Stimulated activated CD4-positive, alpha-beta T cell treated with anti-CD3 and anti-CD28 coated beads, Interleukin-2, amount 100 ng/mL, for 4 hours (primary cell): ENCODE results near the gene MAP2K2.

Source experiments
- DNase-seq: peaks from one replicate; pipeline ENCODE4 v3.0.0-alpha.2; 2020; ENCODE audit warnings: low read depth

Gene MAP2K2

DNA sequence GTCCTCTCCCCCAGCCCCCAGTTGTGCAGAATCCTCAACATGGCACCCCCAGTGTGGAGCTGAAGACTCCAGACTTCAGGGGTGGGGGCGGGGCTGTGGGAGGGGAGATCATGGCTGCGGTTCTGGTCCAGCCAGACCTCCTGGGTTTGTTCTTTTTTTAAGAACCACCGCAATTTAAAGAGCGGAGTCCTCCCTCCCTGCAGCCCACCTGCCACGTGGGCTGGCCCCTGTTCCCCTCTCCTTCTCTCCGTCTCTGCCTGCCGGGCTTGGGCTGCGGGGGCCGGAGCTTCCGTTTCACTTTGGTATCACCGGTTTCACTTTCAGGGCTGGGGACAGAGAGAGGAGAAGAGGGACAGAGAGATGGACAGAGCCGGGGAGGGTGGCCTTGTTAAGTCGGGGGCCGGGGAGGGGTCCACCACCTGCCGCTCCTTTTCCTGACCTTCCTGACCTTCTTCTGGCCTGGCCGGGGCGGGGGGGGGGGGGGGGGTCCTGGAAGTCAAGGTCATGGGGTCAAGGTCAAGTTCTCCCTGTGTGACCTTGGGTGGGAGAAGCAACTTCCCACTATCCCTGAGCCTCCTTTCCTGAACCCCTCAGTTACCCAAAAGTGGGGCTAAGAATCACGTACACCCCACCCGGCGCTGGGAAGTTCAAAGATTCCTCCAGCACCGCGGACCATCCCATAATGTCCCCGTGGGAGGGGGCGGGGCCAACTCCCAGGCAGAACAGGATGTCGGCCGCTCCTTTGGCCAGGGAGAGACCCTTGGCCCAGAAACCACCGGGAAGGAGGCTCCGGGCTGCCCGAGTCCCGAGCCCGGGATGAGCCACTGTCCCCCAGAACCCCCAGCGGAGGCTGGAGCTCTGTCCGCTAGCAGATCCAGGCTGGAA, 45.9 kb downstream of the MAP2K2 start:
- peak; percentile 56 for DNase-seq

DNA sequence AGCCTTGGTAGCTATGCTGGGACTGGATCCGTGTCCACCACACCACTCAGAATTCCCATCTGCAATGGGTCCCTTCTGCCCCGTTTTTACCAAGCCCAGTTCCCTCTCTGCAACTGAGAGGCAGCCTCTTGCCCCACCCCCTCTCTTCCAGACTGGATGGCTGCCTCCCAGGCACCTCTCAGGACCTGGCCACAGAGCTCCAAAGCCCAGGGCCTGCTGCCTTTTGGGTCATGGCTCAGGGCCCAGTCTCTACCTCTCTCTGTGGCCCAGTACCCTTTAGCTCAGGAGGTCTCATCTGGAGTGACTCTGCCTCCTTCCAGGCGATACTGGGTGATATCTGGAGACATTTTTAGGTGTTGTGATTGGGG, 46.9 kb downstream of the MAP2K2 start:
- DNase-seq: no peak

DNA sequence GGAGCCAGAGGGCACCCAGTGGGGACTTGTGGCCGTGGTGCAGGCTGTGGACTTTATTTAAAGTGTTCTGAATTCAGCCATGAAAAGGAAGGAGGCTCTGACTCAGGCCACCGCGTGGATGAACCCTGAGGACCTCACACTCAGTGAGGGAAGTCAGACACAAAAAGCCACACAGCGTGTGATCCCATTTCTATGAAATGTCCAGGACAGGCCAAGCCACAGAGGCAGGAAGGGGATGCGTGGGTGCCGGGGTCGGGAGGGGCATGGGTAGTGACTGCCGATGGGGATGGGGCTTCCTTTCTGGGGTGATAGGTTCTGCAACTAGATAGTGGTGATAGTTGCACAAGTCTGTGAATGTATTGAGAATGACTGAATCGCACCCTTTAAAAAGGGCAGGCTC, 48.5 kb downstream of the MAP2K2 start:
- no peak for DNase-seq

DNA sequence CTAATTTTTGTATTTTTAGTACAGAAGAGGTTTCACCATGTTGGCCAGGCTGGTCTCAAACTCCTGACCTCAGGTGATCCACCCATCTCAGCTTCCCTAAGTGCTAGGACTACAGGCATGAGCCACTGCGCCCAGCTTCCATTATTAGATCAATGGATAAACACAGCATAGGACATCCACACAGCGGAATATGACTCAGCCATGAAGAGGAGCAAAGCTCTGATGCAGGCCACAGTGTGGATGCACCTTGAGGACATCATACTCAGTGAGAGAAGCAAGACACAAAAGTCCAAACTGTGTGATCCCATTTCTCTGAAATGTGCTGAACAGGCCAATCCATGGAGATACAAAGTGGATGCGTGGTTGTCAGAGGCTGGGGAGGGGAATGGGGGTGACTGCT, 52.3 kb downstream of the MAP2K2 start:
- no peak for DNase-seq

DNA sequence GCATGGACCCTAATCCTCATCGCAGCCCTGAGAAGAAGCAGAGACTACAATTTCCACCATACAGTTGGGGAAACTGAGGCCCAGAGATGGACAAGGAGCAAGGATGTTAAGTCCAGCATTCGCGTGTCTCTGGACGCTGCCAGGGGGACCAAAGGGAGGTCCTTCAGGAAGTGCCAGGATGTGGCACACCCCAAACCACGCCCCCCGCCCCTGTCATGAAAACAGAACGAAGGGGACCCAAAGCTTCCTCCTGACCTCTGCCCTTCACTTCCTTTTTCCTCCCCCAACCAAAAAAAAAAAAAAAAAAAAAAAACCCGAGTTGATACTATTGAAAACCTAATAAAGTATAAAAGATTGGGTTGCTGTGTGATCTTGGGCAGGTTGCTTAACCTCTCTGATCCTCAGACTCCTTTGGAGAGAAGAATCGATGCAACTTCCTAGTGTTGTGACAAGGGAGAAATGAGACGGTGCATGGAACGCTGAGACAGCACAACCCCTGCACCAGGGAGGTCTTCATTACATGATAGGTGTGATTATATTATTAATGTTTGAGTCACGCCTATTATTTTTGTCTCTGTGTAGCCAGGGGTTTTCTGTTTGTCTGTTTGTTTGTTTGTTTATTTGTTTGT, 54.5 kb downstream of the MAP2K2 start:
- DNase-seq: no peak

DNA sequence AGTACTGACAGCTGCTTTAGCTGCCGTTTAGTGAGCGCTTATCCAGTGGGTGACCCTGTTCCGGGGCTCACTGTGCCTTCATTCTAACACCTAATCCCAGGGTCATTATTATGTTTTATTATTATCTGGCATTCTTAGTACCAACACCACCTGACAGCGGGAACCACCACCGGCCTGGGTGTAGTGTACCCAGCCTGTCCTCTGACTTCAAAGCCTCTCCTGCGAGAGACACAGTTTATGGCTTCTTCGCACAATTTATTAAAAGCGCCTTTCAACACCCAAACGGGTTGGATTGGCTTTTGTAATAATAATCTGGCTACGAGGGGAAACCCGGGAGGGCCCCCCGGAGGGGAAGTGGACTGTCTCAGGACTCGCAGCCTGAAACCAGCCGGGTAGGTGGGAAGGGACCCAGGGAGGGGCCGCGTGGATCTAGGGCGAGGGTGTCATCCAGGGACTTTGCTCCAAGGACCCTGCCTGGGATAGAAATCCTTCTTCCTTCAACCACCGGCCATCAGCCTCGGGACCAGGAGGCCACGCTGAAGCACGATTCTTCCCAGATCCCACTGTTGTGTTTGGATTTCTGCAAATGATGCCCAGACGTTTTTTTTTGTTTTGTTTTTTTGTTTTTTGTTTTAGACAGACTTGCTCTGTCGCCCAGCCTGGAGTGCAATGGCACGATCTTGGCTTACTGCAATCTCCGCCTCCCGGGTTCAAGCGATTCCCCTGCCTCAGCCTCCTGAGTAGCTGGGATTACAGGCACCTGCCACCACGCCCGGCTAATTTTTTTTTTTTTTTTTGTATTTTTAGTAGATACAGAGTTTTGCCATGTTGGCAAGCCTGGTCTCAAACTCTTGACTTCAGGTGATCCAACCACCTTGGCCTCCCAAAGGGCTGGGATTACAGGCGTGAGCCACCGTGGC, 55.6 kb downstream of the MAP2K2 start:
- DNase-seq: no peak

DNA sequence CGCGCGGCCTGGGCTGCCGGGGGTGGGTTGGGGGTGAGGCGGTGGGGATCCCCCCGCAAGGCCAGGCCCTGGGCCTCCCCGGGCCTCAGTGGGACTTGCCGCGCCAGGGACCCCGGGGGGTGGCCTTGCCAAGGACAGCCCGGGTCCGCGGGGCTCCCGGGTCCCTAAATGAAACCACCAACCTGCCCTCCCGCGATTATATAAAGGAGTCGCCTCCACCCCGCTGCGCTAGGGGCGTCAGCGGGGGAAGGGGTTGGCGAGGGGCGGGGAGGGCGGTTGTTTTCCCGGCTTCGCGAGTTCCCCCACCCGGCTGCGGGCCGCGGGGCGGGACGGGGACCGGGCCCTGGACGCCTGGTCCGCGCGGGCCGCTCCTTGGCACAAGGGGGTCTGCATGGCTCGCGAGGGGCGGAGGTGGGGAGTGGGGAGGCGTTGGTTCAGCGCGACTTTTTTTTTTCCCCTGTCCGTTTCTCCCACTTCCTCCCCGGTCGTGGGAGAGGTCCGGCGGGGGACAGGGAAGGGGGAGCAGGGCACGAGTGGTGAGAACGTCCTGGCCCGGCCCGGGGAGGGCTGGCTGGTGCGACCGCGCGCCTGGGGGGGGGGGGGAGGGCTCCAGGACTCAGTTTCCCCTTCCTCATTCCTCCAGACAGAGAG, 56.4 kb downstream of the MAP2K2 start:
- no peak for DNase-seq

DNA sequence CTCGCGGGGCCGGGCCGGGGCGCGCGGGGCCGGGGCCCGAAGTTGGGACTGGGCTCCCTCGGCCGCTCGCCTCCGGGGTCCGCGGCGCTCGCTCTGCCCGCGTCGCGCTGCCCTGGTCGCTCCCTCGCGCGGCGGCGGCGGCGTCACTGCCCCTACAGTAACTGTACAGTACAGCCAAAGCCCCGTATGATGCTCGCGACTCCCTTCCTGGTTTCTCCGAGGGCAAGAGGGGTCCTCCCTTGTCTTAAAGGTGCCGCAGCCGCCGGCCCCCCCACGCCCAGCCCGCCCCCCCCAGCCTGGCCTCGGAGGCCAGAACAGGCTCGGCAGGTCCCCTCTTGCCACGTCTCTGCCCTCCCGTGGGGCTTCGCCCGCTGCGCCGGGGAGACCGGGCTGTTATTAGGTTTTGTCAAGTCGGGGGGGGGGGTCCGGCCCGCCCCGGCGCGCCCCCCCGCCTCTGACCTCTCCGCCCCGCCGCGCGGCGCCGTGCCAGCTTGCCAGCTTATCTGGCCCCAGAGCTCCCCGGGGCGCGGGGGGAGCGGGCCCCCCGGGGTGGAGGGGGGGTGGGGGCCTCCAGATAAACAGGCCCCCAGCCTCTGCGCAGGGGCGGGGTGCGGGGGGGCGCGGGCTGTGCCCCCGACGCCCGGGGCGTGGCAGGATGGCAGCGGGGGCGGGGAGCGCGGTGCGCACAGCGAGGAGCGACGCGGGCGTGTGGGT, 57.1 kb downstream of the MAP2K2 start, which contains the start of gene ZBTB7A:
ZBTB7A (minus strand) TSS at position 218 of the 714 bp plus-strand sequence. CDS start 11,667 bp downstream, outside the sequence.
- DNase-seq: peak; percentile 70

DNA sequence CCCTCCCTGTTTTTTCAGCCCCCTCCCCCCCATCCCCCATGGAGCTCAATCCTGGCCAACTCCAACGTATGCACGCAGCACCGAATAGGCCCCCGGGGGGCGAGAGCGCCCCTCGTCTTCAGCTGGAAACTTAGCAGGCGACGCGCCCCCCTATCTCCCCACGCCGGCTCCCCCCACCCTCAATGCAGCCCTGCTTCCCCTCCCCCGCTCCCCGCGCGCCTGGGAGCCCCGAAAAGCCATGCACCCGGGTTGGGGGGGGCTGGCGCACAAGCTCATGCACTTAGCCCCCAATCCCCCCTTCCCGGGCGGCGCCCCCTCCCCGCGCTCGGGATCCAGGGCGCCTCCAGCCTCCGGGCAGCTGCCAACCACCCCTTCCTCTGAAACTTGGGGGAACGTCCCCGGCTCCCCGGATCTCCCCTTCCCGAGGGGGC, 57.7 kb downstream of the MAP2K2 start:
- DNase-seq: peak; percentile 53

DNA sequence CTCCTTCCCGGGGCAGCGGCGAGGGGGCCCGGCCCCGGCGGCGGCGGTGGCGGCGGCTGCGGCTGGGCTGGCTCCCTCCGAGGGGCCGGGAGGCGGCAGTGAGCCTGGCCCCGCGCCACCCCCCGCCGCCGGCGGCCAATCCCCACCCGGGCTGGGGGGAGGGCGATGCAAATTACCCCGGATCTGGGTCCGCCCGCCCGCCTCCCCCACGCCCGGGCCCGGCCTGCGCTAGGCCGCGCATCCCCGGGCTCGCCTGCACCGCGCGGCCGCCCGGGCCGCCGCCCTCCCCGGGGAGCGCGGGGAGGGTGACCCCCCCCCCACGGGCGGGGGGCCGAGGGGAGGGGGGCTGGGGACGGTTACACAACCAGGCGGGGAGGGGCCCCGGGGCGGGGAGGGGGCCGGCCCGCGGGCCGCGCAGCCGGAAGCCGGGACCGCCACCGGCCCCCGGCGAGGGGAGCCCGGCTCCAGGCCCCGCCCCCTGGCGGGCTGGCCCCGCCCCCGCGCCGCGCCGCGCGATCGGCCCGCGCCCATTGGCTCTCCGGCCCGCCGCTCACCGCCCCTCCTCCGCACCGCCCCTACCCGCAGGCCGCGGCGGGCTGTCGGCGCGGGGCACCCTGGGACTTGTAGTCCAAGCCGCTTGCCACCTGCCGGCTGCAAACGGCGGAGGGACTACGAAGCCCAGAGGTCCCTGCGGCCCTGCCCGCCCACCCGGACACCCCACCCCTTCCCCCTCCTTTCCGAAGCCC, 58.3 kb downstream of the MAP2K2 start:
- peak; percentile 96 for DNase-seq

DNA sequence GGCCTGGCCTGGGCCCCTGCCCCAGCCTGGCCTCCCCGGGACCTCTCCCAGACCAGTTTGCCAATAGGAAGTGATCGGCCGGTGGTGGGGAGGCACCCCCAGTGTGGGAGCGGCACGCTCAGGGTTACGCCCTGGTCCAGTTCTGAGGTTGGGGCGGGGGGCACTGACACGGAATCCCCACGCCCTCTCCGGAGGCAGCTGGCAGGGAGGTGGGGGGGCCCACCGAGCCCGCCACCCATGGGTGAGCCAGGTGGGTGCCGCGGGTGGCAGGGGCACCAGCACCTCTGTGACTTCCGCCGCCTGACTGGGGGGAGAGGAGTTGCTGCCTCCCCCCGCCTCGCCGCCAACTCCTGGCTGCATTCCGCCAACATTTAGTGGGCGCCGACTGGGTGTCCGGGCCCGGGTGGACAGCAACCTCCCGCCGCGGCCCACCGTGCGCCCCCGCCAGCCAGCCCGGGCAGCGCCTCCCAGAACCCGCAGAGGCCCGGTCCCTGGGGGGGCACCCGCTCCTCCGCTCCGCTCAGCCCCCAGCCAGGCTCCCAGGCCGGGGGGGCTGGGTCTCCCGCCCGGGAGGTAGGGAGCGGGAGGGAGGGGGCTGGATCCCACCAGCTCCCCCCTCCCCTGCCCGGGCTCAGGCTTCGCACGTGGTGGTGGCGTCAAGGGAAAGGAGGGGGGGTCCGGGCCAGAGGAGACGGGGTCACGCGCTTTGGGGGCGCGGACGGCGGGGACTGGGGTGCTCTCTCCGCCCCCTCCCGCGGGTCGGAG, 59.2 kb downstream of the MAP2K2 start:
- no peak for DNase-seq

DNA sequence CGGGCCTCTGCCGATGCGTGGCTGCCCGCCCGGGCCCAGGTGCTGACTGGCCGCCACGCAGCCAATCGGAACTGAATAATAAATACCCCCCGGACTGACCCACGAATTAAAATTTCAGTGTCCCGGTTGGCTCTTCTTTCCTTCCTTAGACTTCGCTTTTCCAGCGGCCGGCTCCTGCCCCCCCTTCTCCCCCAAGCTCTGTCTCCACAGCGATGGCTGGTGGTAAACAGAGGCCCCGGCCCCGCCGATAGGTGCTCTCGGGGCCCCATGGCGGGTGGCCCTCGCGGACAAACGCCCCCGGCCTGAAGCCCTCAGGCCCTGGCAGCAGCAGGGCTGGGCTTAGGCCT, 59.8 kb downstream of the MAP2K2 start:
- DNase-seq: no peak

DNA sequence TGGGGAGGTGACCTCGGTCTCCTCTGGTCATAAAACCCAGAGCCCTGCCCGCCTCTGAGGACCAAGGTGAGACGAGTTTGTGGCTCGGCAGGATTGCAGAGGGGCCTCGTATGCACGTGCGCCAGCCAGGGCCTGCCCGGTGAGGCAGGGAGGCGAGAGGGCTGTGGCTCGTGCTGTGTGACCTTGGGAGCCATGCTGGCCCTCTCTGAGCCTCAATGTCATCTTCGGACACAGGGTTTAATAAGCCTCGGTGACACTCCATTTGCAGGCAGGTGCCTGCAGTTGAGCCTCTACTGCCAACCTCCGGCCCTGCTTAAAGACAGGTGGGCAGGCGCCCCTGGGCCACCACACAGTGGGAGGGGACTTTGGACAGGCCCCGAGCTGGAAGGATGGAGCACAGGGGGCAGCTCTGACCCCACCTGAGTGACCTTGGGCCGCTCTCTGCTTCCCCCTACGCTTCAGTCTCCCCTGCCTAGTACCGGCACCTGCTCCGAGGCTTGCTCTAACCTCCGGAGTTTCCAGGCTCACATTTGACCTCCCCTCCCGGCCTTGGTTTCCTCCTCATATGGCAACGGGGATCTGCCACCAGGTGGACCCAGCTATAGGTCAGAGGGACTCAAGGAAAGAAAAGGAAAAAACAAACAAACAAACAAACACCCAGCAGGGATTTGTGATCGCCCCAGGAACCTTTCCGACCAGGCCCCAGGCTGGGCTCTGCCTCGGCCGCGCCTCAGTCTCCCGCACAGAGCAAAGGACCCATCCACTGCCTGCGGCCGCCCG, 60.4 kb downstream of the MAP2K2 start:
- DNase-seq: no peak

DNA sequence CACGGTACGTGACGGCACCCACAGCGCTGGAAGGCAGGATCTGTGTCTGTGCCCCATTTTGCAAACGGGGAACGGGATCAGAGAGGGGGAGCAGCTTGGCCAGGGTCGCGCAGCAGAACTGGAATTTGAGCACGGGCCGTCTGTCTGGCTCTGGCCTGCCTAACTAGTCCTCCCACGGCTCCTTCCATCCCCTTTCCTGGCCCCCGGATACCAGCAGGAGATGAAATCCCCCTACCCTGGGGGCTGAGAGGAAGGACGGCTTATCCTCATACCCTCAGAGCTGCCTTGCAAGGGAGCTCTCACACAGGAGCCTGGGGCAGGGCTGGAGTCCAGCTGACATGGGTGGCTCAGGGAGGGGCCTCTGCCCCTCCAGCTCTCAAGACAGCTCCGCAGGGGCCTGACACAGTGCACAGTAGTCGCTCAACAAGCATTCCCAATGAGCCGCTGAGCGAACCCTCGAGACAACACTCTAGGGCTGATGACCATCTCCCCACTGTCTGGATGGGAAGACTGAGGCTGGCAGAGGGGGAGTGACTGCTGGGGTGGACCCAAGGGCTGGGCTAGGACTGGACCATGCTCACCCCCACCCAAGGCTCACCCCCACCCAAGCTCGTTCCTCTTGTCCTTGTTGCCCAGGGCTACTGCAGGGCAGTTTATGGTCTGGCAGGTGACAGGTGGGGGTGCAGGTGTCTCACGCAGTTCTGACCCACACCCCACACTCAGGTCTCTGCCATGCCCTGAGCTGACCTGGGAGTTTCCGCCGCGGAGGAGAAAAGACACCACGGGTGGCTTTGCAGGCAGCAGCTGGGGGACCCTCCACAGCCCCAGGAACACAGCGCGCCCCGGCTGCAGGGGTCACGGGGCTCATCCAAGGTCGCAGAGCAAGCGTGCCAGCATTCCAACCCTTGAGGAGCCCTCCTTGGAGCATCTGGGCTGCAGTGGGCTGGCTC, 61.2 kb downstream of the MAP2K2 start:
- no peak for DNase-seq

DNA sequence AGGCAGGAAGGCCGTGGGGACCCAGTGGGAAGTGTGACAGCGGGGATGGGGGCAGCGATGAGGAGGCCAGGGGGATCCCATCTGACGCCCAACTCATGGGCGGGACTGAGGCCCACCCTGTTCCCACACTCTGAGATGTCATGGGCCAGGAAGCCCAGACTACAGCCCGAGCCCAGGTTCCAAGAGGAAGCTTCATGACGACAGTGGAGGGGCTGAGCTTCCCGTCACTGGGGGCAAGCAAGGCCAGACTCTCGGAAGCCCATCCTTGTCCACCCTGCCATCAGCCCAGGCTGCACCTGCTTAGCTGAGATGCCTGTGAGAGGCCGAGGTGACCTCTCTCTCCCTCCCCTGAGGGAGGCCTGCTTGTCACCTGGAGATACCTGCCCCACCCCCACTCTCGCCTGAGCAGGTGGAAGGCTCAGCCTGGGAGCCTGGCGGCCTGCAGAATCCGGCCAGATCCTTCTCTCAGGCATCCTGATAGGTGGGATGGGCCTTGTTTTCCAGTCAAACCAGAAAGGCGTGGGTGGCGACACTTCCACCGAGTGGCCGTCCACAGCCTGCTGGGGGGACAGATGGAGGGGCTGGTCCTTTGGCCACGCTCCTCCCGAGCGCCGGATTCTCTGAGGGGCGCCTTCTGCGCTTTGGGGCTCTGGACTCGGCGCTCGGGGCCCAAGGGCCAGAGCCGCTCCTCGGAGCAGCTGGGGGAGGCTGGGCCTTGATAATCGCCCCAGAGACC, 62.1 kb downstream of the MAP2K2 start:
- DNase-seq: no peak

DNA sequence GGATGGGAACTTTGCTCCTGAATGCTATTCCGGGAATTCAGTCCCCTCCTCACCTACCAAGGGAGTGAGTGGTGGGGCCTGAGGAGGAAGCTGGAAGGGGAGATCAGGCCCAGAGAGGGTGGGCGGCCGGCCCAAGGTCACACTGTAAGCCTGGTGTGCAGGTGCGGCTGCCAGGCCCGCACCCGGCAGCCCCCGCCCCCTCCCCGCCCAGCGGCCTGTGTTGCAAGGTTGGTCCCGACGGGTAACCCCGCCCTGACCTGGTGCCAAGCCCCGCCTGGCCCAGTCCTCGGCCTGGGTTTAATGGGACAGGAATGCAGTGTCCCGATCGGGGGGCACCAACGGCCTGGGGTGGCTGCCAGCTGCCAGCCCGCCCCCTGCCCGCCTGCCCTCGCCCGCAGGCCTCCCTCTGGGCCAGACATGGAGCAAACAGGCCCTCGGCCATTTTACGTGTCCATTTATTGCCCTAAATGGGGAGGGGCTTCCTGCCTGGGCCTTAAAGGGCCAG, 62.7 kb downstream of the MAP2K2 start:
- no peak for DNase-seq

DNA sequence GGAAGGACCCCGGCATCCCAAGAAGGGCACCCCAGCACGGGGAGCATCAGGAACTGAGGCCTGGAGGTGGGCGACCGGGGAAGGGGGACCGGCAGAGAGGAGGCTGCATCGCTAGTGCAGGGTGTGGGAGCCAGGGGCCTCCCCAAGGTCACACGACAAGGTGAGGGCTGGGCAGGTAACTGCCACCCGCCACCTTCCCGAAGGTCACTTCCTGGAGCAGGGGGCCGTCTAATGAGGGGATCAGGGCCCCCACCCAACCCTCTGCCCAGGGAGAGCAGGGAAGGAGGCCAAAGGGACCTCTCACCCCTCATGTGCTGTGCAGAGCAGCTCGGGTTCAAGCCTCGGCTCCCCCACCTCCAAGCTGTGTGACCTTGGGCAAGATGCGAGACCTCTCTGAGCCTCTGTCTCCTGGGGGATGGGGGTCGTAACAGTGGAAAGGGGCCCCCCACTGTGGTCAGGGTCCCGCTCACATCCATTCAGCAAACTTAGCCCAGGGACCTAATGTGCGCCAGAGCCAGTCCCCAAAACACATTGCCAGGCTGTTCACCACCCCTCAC, 63.2 kb downstream of the MAP2K2 start:
- no peak for DNase-seq
